ENCODE results near the gene ITPKB.
A peak's percentile ranks its signal among the peaks of the same experiment; 100 is the strongest.
"Not testable (repeated sequence)": the region's sequence is repeated elsewhere in the genome, so short reads cannot be mapped to it uniquely, and the experiment has no call there.

ITPKB gene

GRCh38 chr1:226624526-226624925 lies 114.6 kb downstream of the ITPKB start:
- DNase-seq (ENCODE audit: low spot score), result no peak

- no peak for DNase-seq (ENCODE audit: low spot score)
These were observed 117.1 kb downstream of the ITPKB start for GRCh38 chr1:226622012-226622411.

- no peak for DNase-seq (ENCODE audit: low spot score)
These were observed 120.1 kb downstream of the ITPKB start for GRCh38 chr1:226619031-226619430.

- no peak for DNase-seq (ENCODE audit: low spot score)
These were observed 120.7 kb downstream of the ITPKB start for GRCh38 chr1:226618380-226618779.

GRCh38 chr1:226617719-226618118 lies 121.4 kb downstream of the ITPKB start:
- DNase-seq (ENCODE audit: low spot score), result not testable (repeated sequence)

- DNase-seq (ENCODE audit: low spot score), result no peak
These were observed 122.0 kb downstream of the ITPKB start for GRCh38 chr1:226617109-226617508.

GRCh38 chr1:226616636-226617035 lies 122.4 kb downstream of the ITPKB start:
- DNase-seq (ENCODE audit: low spot score), result no peak

GRCh38 chr1:226615876-226616275 lies 123.2 kb downstream of the ITPKB start:
- DNase-seq (ENCODE audit: low spot score), result no peak

GRCh38 chr1:226611980-226612379 lies 127.1 kb downstream of the ITPKB start:
- DNase-seq (ENCODE audit: low spot score), result not testable (repeated sequence)

- DNase-seq (ENCODE audit: low spot score), result no peak
These were observed 127.8 kb downstream of the ITPKB start for GRCh38 chr1:226611301-226611700.

- no peak for DNase-seq (ENCODE audit: low spot score)
These were observed 128.4 kb downstream of the ITPKB start for GRCh38 chr1:226610671-226611070.

GRCh38 chr1:226609836-226610455 lies 129.1 kb downstream of the ITPKB start:
- no peak for DNase-seq (ENCODE audit: low spot score)

- peak; percentile 66 for DNase-seq (ENCODE audit: low spot score)
These were observed 130.2 kb downstream of the ITPKB start for GRCh38 chr1:226608699-226609505.

GRCh38 chr1:226607821-226608220 lies 131.3 kb downstream of the ITPKB start:
- no peak for DNase-seq (ENCODE audit: low spot score)

GRCh38 chr1:226607268-226607660 lies 131.8 kb downstream of the ITPKB start:
- no peak for DNase-seq (ENCODE audit: low spot score)

GRCh38 chr1:226606311-226607267 lies 132.5 kb downstream of the ITPKB start:
- no peak for DNase-seq (ENCODE audit: low spot score)

GRCh38 chr1:226605318-226605950 lies 133.6 kb downstream of the ITPKB start:
- DNase-seq (ENCODE audit: low spot score), result no peak

- no peak for DNase-seq (ENCODE audit: low spot score)
These were observed 134.3 kb downstream of the ITPKB start for GRCh38 chr1:226604560-226605317.

- no peak for DNase-seq (ENCODE audit: low spot score)
These were observed 135.1 kb downstream of the ITPKB start for GRCh38 chr1:226603858-226604559.

GRCh38 chr1:226603022-226603857 lies 135.8 kb downstream of the ITPKB start:
- DNase-seq (ENCODE audit: low spot score), result no peak
